GM21390 (cell line): ENCODE measurements around the gene TUBB4B.
"Not testable (repeated sequence)": the region's sequence is repeated elsewhere in the genome, so short reads cannot be mapped to it uniquely, and the experiment has no call there.

ENCODE experiments used
- ATAC-seq: cut with Tn5 transposase; IDR thresholded peaks from one replicate; pipeline ENCODE4 v1.9.1; 2021; ENCODE audit not compliant: unreplicated experiment

The TUBB4B gene

DNA sequence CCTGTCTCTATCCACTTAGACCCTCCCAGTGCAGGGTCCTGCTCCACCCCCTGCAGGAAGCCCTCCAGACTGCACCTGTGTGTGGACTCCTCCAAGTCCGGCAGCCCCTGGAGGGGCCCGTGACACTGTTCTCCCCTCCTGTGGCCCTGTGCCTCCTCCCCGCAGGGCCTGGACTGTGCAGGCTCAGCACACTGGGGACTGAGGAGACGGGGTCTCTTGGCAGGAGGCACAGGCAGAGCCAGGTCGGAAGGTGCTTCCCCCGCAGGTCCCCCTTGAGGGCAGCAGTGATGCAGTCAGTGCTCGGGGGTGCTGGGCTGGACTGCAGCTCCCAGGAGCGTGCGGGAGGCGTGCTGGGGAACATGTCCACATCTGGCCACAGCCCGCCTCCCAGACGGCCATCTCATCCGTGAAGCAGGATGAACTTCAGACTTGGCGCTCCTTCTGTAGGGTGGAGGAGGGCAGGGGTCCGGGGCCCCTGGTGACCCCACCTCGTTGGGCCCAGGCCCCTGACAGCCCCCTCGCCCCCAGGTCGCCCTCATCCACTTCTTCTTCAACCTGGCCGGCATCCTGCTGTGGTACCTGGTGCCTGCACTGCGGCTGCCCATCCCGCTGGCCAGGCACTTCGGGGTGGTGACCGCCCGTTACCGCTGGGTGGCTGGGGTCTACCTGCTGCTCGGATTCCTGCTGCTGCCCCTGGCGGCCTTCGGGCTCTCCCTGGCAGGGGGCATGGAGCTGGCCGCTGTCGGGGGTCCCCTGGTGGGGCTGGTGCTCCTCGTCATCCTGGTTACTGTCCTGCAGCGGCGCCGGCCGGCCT lies 5.5 kb upstream of the TUBB4B start:
- no peak for ATAC-seq

DNA sequence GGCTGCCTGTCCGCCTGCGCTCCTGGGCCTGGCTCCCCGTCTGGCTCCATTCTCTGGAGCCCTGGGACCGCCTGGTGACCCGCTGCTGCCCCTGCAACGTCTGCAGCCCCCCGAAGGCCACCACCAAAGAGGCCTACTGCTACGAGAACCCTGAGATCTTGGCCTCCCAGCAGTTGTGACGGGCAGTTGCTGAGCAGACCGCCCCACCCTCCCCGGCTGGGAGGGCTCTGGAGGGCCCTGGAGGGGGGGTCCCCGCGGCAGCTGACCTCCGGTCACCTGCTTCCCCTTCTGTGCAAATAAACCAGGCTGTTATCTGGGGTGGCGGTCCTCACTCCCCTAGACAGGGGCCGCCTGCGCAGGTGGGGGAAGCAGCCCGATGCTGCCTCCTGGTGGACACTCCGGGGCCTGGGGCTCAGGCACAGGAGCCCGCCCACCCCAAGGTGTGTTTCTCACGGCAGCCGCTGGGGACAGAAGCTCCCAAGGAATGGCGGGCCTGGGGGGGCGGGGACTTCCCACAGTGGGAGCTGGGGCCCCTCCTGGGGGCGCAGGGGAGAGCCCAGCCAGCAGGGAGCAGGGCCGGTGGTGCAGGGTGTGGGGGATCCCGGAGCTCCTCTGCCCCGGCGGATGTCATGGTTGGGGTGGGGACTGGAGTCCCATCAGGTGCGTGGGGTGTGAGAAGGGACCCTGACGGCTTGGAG lies 4.7 kb upstream of the TUBB4B start:
- no peak for ATAC-seq

DNA sequence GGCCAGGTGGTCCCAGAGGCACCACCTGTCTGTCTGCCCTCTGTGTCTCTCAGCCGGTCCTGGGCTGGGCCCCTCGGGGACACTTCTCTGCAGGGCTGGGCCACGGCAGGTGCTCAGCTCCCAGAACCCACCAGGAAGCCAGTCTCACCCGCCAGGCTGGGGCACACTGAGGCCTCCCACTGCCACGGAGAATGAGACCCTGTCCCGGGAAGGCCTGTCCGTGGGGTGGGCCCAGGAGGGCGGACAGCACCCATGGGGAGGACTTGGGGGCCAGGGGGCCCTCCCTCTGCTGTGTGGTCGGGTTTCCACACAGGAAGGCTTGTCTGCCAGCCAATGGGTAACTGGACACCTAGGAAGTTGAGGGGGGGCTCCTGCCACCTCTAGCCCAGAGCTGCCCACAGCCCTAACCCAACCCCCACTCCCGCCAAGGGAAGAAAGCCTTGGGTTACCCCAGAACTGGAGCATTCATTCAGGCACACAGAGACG lies 4.1 kb upstream of the TUBB4B start:
- ATAC-seq: no peak

DNA sequence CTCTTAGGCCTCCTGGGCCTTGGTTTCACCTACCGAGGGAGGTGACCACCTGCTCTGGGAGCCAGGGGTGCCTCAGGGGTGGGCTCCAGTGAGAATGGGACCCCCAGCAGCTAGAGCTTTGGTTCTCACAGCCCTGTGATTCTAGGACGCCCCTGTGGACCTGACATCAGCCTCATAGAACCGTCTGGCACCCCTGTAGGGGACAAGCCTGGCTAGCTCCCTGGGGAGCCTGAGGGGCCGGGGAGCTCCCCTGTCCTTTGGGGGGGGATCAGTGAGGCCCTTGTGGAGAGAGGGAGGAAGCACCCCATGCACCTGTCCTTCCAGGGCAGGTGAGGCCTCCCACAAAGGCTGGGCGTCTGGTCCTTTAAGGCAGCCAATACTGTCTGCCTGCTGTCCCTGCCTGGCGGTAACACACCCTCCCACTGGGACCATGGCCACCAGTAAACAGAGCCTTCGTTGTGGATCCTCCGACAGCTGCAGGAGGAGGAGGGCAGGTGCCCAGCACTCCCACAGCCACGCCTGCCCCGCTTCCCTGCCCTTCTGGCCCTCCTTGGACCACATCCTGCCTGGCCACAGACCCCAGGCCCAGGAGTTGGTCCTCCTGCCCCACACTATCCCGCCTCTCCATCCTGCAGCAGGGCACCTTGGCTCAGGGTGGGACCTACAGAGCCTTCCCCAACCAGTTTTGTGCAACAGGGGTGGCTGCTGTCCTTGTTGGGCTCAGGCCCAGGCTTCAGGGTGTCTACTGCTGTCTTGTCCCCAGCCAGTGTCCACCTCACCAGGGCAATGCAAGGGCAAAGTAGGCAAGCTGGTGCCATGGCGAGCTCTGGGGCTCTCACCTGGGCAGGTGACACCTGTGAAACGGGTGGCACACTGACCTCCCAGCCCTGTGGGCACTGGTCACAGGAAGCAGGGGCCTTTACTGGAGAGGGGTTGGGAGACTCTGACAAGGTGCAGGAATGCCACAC lies 3.0 kb upstream of the TUBB4B start:
- no peak for ATAC-seq

DNA sequence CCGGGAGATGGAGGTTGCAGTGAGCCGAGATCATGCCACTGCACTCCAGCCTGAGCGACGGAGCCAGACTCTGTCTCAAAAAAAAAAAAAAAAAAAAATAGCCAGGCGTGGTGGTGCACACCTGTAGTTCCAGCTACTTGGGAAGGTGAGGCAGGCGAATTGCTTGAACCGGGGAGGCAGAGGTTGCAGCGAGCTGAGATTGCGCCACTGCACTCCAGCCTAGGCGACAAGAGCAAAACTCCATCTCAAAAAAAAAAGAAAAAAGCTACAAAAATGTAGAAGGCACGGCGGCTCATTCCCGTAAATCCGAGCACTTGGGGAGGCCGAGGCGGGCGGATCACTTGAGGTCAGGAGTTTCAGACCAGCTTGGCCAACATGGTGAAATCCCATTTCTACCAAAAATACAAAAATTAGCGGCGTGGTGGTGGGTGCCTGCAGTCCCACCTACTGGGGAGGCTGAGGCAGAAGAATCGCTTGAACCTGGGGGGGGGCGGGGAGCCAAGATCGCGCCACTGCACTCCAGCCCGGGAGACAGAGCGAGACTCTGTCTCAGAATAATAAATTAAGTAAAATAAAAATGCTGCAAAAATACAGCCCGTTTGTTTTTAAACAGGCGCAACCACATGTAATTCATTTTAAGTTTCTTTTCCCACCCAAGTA lies 1.4 kb upstream of the TUBB4B start:
- ATAC-seq: not testable (repeated sequence)

DNA sequence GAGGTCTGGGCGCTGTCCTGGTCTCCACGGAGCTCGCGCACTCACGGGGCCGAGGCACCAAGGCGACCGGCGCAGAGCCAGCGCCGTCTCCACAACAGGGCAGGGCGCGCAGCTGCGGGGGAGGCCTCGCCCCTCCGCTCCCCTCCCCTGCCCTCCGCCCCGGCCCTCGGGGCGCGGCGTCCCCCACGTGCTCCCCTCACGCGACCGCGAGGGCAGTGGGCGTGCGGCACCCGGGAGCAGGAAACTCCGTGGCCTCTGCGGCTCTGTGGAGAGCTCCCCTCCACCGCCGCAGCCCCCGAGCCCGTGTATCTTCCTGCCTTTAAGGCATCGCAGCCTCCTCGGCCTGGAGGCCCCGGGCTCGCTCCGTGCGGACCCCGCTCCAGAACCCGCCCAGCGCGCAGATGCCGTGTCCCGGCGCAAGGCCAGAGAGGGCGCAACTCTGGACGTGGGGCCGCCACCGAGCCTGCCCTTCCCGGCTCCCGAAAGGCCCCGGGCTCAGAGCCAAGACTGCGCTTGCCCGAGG lies 708 bp upstream of the TUBB4B start:
- peak; percentile 28 for ATAC-seq

DNA sequence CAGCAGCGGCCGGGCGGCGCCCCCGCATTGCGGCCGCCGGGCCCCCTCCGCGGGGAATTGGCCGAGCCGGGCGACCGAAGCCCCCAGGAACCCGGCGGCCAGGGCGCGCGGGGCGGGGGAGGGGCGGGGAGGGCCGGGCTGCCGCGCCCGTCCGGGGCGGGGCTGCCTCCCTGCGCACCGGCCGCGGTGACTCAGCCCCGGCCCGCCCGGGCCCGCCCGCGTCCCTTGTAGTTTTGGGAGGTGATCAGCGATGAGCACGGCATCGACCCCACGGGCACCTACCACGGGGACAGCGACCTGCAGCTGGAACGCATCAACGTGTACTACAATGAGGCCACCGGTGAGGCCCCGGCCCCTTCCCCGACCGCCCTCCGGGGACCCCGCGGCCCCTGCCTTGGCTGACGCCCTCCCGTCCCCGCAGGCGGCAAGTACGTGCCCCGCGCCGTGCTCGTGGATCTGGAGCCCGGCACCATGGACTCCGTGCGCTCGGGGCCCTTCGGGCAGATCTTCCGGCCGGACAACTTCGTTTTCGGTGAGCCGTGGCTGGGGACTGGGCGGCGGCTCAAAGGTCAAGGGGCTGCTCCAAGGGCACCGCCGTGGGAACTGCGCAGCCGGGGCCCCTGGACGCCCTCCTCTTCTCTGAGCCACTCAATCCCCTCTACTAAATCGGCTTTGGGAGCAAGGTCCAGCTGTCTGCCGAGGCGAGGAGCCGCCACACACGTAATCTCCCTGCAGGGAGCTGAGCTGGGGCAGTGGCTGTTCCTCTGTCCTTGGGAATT lies 592 bp downstream of the TUBB4B start:
- no peak for ATAC-seq

DNA sequence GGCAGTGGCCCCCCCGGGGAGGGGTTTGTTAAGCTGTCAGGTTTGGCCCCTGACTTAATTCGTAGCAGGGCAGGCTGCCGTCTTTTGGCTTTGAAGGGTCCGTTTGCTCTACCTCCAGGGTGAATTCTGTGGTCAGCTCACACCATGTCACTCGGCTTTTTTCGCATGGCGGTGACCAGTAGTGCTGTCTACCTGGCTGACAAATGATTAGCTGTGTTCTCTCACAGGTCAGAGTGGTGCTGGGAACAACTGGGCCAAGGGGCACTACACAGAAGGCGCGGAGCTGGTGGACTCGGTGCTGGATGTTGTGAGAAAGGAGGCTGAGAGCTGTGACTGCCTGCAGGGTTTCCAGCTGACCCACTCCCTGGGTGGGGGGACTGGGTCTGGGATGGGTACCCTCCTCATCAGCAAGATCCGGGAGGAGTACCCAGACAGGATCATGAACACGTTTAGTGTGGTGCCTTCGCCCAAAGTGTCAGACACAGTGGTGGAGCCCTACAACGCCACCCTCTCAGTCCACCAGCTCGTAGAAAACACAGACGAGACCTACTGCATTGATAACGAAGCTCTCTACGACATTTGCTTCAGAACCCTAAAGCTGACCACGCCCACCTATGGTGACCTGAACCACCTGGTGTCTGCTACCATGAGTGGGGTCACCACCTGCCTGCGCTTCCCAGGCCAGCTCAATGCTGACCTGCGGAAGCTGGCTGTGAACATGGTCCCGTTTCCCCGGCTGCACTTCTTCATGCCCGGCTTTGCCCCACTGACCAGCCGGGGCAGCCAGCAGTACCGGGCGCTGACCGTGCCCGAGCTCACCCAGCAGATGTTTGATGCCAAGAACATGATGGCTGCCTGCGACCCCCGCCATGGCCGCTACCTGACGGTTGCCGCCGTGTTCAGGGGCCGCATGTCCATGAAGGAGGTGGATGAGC lies 1.4 kb downstream of the TUBB4B start:
- ATAC-seq: no peak

DNA sequence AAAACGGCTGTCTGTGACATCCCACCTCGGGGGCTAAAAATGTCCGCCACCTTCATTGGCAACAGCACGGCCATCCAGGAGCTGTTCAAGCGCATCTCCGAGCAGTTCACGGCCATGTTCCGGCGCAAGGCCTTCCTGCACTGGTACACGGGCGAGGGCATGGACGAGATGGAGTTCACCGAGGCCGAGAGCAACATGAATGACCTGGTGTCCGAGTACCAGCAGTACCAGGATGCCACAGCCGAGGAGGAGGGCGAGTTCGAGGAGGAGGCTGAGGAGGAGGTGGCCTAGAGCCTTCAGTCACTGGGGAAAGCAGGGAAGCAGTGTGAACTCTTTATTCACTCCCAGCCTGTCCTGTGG lies 2.2 kb downstream of the TUBB4B start:
- not testable (repeated sequence) for ATAC-seq

DNA sequence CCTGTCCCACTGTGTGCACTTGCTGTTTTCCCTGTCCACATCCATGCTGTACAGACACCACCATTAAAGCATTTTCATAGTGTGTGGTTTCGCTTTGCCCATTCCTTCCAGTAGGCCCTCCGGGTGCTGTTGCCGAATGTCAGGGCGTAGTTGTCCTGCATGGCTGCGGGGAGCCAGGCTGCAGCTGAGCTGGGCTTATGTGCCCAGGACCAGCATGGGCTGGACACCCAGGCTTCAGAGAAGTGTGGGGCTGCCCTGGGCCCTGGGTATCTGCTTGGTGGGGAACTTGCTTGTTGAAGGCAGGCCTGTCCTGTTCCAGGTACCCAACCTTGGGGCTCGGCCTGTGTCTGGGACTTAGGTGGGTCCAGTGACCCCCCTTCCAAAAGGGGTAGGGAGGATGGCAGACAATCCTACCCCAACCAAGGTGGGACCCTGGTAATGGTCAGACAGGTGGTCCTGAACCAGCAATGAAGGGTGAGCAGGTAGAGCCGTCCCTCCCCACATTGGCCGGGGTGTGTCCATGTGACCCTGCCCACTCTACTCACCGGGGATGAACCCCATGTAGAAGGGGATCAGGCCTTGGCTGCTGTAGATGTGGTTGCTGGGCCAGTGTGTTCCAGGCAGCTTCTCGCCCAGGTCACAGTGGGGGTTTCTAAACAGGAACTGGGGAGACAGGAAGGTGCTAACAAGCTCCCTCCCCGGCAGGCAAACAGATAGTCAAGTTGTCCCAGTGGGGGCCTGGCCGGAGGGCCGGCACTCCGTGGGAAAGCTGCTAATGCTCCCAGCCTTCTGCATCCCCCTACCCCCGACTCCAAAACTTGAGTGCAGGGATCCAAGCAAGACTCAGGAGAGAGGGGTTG lies 2.8 kb downstream of the TUBB4B start:
- no peak for ATAC-seq

DNA sequence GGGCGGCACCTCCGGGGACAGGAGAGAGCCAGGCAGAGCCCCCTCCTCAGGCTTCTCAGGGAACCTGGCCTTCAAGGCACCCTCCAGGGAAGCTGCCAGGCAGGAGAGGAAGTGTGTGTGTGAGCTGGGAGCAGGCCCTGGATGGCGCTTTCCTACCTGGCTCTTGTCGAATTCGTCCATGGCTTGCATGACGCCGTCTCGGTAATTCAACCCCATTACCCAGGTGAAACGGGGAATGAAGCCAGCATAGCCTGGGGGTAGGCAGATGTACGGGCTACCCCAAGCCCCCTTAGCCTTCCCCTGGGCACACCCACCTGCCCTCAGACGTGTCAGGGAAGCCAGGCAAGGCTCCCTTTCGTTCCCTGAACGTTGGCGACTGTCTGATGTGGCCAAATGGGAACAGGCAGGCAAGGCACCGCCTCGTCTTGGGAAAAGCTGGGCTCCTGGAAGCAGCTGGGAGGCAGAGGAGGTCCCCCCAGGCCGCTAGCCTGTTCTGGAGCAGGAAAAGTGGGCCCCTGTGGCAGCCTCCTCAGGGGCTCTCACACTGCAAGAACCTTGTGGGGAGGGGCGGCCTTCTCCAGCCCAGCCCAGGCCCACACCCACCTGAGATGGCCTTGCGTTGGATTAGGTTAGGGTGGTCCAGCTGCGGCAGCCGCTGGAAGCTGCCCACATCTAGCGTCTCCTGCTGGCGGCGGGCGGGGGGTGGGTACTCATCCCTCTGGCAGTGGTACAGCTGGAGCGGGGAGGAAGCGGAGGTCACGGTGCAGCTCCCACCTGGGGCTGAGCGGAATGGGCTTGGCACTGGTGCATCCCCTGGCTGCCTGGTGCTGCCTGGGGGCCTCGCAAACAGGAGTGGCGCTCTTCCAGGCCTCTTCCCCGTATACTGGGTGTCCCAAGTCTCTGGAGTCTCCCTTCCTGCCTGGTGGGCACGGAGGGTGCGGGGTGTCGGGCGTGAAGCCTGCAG lies 3.7 kb downstream of the TUBB4B start:
- no peak for ATAC-seq

DNA sequence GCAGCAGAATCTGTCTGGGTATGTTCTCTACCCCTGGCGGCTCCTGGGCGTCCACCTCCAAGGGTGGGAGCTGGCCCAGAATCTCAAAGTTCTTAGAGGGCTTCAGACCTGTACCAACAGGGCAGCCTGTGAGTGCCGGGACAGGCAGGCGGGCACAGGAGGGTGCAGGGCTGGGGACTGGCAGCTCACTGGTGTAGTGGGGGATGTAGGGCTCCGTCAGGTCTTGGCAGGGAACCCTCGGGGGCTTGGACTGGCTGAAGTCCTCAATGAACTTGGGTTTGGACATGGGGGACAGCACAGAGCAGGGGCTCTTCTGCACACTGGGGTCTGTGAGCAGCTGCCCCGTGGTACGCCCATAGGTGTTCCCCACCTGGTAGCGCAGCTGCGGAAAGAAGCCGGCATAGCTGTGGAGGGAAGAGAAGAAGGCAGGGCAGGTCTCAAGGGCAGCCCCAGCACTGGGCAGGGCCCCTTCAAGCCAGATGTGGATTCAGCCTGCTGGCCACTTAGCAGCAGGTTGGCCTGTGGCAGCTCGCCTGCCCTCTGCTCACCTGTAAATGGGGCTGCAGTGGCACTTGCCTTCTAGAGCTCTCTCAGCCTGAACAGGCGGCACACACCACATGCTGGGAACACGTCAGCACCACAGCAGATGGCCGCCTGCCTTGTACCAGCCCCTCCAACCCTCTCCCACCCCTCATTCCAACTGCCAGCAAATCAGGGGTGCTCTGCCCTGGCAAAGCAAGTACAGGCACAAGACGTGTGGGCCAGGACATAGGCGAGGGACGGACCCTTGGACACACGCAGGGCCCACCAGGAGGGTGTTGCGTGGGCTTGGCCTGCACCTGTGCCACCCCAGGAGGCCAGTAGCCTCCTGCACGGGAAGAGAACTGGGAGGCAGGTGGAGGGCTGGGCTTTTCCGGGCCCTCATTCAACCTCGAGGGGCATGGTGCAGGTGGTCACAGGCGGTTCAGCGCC lies 4.6 kb downstream of the TUBB4B start:
- ATAC-seq: no peak

DNA sequence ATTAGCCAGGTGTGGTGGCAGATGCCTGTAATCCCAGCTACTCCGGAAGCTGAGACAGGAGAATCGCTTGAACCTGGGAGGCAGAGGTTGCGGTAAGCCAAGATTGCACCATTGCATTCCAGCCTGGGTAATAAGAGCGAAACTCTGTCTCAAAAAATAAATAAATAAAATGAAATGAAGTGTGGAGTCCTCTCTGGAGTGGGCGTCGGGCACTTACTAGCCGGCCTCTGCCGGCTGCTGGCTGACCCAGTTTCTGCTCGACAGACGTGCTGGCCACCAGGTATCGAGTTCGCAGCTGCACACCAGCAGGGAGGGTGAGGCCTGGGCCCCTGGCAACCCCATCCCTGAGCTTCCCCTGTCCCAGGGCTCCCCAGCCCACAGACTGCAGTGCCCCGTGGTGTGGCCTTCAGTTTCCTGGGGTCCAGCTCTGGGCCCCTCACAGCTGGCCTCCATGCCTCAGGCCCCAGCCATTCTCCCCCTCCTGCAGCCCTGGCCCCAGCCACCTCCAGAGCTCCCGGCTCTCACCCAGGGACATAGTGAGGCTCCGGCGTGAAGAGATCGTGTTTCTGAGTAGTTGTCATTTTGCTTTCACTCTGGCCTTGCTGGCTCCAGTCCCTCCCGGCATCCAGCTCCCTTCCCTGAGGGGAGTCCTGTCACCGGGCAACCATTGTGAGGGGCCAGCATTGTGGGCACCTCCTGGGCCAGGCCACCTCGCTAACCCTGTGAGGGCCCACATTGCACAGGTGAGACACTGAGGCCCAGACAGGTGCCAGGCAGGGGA lies 6.2 kb downstream of the TUBB4B start:
- ATAC-seq: no peak

DNA sequence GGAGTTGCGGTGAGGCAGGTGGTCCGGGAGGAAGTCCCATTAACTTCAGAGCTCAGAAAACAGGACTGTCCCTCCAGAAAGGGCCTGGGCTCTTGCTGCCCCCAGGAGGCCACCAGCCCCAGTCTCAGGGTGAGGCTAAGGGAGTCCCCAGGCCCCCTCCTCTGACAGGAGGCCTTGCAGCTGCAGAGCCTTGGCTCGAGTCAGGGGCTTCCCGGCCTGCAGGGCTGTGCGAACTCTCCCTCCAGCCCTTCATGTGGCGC lies 6.8 kb downstream of the TUBB4B start:
- no peak for ATAC-seq
